SU-DHL-6 (cell line): ENCODE data around the gene NLGN2.

Experiments
- H2AFZ ChIP-seq: fragments of 200-600 bp; sonication (generic); 2 replicates; pipeline ENCODE4 v1.6.1; 2014; ENCODE audit warnings: low read depth, mild to moderate bottlenecking, moderate library complexity, mixed read lengths, antibody characterized with exemption, low read length; ENCODE audit not compliant: severe bottlenecking
- H3F3A ChIP-seq: fragments of 200-600 bp; shearing (Covaris generic); 2 replicates; pipeline ENCODE4 v1.6.0; 2016; ENCODE audit warnings: antibody characterized with exemption, mild to moderate bottlenecking; ENCODE audit not compliant: insufficient read depth
- H3K27ac ChIP-seq: fragments of 200-600 bp; sonication (generic); 2 replicates; pipeline ENCODE4 v1.5.1; 2016; ENCODE audit warnings: low read depth, mild to moderate bottlenecking, low read length, moderate library complexity, mixed read lengths
- H3K27me3 ChIP-seq: fragments of 200-600 bp; sonication (generic), shearing (Covaris generic); 2 replicates; pipeline ENCODE4 v1.6.0; 2014; ENCODE audit warnings: mild to moderate bottlenecking, low read length
- H3K36me3 ChIP-seq: fragments of 200-600 bp; sonication (generic); 2 replicates; pipeline ENCODE4 v1.6.1; 2014; ENCODE audit warnings: mild to moderate bottlenecking, low read length, mixed read lengths
- H3K4me2 ChIP-seq: fragments of 300-600, 200-600 bp; shearing (Covaris generic), sonication (generic); 2 replicates; pipeline ENCODE4 v1.6.0; 2014; ENCODE audit warnings: low read length, low read depth, mild to moderate bottlenecking; ENCODE audit not compliant: poor library complexity, severe bottlenecking
- H3K4me3 ChIP-seq: fragments of 200-600 bp; sonication (generic); 2 replicates; pipeline ENCODE4 v1.5.1; 2014; ENCODE audit warnings: antibody characterized with exemption, low read length, mild to moderate bottlenecking, mixed read lengths; ENCODE audit not compliant: insufficient read depth, poor library complexity, severe bottlenecking
- H3K79me2 ChIP-seq: fragments of 200-600 bp; sonication (generic); 2 replicates; pipeline ENCODE4 v1.6.1; 2014; ENCODE audit warnings: mild to moderate bottlenecking, low read length, moderate library complexity; ENCODE audit not compliant: insufficient read depth
- H3K9ac ChIP-seq: fragments of 200-600 bp; sonication (generic); 2 replicates; pipeline ENCODE4 v1.7.0; 2014; ENCODE audit warnings: mild to moderate bottlenecking, low read length
- H3K9me2 ChIP-seq: fragments of 200-600 bp; sonication (generic); replicated peaks from 2 replicates; pipeline ENCODE4 v1.6.1; 2014; ENCODE audit warnings: low read length; ENCODE audit not compliant: insufficient read depth
- H3K9me3 ChIP-seq: fragments of 200-600 bp; sonication (generic); 2 replicates; pipeline ENCODE4 v1.6.1; 2014; ENCODE audit warnings: low read length, mixed read lengths; ENCODE audit not compliant: insufficient read depth
- H4K20me1 ChIP-seq: fragments of 200-600 bp; sonication (generic); 2 replicates; pipeline ENCODE4 v1.6.1; 2014; ENCODE audit warnings: low read depth, mild to moderate bottlenecking, antibody characterized with exemption, low read length, moderate library complexity, mixed read lengths
- EZH2phosphoT487 ChIP-seq: fragments of 200-600 bp; sonication (generic), shearing (Covaris generic); conservative IDR thresholded peaks from 2 replicates; pipeline ENCODE4 v1.6.1; 2018; ENCODE audit warnings: mild to moderate bottlenecking, antibody characterized with exemption, low read length, moderate library complexity, mixed read lengths
- TF ChIP-seq, protein P1 (sequence below): fragments of 200-600 bp; sonication (generic); IDR thresholded peaks from one replicate; pipeline ENCODE4 v1.5.1; 2017; ENCODE audit warnings: antibody characterized with exemption, mild to moderate bottlenecking, low read length, moderate library complexity; ENCODE audit not compliant: insufficient read depth, poor library complexity, severe bottlenecking

The NLGN2 gene

DNA sequence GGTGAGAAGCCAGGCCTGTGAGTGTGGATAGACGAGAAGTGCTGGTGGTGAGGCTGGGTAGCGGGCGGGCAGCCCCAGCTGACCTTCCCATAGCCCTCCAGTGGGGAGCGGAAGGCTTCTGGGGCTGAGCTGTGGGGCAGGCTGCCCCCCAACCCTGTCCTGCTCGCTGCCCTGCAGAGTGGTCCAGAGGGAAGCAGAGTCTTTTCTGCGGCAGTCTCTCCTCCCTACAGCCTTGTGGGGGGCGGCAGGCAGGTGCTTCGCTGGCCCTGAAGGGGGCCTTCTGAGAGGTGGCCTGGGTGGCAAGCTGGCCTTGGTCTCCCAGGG lies 3.7 kb downstream of the NLGN2 start:
- no peaks in the 10 kb centered on the region for H3K36me3 ChIP-seq

DNA sequence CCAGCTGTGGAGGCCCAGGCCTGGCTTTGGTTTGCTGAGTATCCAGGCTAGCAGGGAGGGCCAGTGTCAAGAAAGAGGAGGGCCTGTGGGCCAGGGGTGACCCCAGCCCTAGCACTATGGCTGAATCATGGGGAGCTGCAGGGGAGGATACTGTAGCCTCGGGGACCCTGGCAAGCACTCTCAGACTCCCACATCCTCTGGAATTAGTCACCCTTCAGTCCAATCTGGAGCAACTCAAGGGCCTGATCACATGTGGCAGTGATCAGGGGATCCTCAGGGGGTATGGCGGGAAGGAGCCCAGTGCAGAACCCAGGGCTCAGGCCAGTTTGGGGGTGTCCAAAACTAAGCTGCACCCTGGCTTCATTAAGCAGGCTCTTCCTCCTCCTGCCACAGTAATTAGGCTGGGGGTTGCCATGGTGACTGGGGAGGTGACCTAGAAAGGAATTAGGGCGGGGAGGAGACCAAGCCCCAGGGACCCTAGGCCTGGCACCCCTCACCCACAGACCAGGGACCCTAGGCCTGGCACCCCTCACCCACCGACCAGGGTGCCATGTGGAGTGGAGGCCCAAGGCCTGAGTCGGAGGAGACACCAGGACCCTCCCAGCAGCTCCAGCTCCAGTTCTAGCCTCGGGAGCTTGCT lies 5.8 kb downstream of the NLGN2 start:
- no peak overlapping the region for H3K27ac ChIP-seq
- no peak overlapping the region for H3K4me3 ChIP-seq
- no peak overlapping the region for H3K9ac ChIP-seq
- H3K36me3 ChIP-seq, result no peaks in the 10 kb centered on the region
- no peaks in the 10 kb centered on the region for H3K9me2 ChIP-seq
- no peaks in the 10 kb centered on the region for H3K79me2 ChIP-seq
- H3K9me3 ChIP-seq, result no peaks in the 10 kb centered on the region
- H3K4me2 ChIP-seq, result no peak overlapping the region
- no peak overlapping the region for H2AFZ ChIP-seq
- TF ChIP-seq, protein P1, sequence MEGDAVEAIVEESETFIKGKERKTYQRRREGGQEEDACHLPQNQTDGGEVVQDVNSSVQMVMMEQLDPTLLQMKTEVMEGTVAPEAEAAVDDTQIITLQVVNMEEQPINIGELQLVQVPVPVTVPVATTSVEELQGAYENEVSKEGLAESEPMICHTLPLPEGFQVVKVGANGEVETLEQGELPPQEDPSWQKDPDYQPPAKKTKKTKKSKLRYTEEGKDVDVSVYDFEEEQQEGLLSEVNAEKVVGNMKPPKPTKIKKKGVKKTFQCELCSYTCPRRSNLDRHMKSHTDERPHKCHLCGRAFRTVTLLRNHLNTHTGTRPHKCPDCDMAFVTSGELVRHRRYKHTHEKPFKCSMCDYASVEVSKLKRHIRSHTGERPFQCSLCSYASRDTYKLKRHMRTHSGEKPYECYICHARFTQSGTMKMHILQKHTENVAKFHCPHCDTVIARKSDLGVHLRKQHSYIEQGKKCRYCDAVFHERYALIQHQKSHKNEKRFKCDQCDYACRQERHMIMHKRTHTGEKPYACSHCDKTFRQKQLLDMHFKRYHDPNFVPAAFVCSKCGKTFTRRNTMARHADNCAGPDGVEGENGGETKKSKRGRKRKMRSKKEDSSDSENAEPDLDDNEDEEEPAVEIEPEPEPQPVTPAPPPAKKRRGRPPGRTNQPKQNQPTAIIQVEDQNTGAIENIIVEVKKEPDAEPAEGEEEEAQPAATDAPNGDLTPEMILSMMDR, result no peak
- no peak for TF ChIP-seq EZH2phosphoT487
- H3F3A ChIP-seq, result no peaks in the 10 kb centered on the region
- no peaks in the 10 kb centered on the region for H4K20me1 ChIP-seq
- H3K27me3 ChIP-seq, result no peaks in the 10 kb centered on the region

More for the DNA sequence above, 3.7 kb downstream of the NLGN2 start:
- Histone ChIP-seq H3F3A (no peaks in the 10 kb centered on the region), H3K27ac (no peak overlapping the region), H4K20me1 (no peaks in the 10 kb centered on the region), H3K9ac (no peak overlapping the region), H3K9me2 (no peaks in the 10 kb centered on the region), H3K79me2 (no peaks in the 10 kb centered on the region), H3K4me3 (no peak overlapping the region), H3K9me3 (no peaks in the 10 kb centered on the region), H3K4me2 (no peak overlapping the region), H3K27me3 (no peaks in the 10 kb centered on the region), H2AFZ (no peak overlapping the region)
- no peak for TF ChIP-seq EZH2phosphoT487
- TF ChIP-seq, protein P1, result no peak

DNA sequence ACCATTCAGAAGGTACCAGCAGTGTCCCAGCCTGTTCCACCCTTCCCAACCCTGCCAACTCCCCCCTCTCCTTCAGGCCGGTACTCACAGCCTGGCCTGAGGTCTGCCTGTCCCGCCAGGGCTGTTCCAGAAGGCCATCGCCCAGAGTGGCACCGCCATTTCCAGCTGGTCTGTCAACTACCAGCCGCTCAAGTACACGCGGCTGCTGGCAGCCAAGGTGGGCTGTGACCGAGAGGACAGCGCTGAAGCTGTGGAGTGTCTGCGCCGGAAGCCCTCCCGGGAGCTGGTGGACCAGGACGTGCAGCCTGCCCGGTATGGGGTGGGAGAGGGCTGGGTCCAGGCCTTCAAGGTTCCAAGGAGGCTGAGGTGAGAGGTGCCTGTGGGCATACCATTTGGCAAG lies 7.2 kb downstream of the NLGN2 start:
- TF ChIP-seq EZH2phosphoT487, result no peak
- TF ChIP-seq, protein P1, result no peak
- Histone ChIP-seq H3F3A (no peaks in the 10 kb centered on the region), H3K27me3 (no peaks in the 10 kb centered on the region), H3K4me3 (no peak overlapping the region), H3K9me2 (no peaks in the 10 kb centered on the region), H4K20me1 (no peaks in the 10 kb centered on the region), H2AFZ (no peak overlapping the region), H3K27ac (no peak overlapping the region), H3K9me3 (no peaks in the 10 kb centered on the region), H3K79me2 (no peaks in the 10 kb centered on the region), H3K9ac (no peak overlapping the region), H3K36me3 (no peaks in the 10 kb centered on the region), H3K4me2 (no peak overlapping the region)

DNA sequence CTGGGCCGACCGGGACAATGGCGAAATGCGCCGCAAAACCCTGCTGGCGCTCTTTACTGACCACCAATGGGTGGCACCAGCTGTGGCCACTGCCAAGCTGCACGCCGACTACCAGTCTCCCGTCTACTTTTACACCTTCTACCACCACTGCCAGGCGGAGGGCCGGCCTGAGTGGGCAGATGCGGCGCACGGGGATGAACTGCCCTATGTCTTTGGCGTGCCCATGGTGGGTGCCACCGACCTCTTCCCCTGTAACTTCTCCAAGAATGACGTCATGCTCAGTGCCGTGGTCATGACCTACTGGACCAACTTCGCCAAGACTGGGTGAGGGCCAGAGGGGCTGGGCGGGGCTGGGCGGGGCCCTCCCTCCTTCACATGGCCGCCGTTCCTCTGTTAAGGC lies 8.1 kb downstream of the NLGN2 start:
- Histone ChIP-seq H3F3A (no peaks in the 10 kb centered on the region), H3K27ac (no peak overlapping the region), H3K4me3 (no peak overlapping the region), H2AFZ (no peak overlapping the region), H3K79me2 (no peaks in the 10 kb centered on the region), H3K9me3 (no peaks in the 10 kb centered on the region), H3K27me3 (no peaks in the 10 kb centered on the region), H4K20me1 (no peaks in the 10 kb centered on the region), H3K36me3 (no peaks in the 10 kb centered on the region), H3K9ac (no peak overlapping the region), H3K4me2 (no peak overlapping the region), H3K9me2 (no peaks in the 10 kb centered on the region)
- TF ChIP-seq EZH2phosphoT487, result no peak
- TF ChIP-seq, protein P1, result no peak
